ENCODE data around the gene DZIP3. TPM values are rescaled to one million over a fixed set of nuclear protein-coding genes. Genes with fewer than 3 reads are reported as not detected.

The DZIP3 gene
- polyA plus RNA-seq, 3 donors: 0.92 to 1.2 (median 1.1) TPM

DNA sequence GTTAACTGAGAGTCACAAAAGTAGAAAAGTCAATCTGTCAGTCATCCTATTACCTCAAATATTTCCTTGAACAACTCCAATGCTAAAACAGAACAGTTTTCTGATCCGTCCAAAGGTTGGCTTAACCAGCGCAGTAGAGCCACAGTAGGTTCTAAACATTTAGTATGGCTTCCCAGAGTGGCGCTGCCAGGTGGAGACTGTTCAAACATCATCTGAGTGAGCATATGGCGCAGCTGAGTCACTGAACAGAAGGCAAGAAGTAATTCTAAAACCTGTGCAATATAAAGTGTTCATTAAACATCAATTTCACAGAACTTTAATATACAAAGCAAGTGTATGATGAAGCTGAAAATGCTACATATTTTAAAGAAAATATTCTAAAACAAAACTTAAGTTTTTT lies 20.2 kb upstream of the DZIP3 start:
- no peak overlapping the region for H3K4me3 ChIP-seq (replicated peaks in 1 of 3; ENCODE audit: low read depth in 2 of 3, low read length in 3 of 3)
- H4K20me1 ChIP-seq (ENCODE audit: insufficient read depth, low read length): no peaks in the 10 kb centered on the region
- Mint-ChIP-seq H3K4me1 (no peaks in the 10 kb centered on the region), H3K27ac (no peak overlapping the region), H3K4me3 (no peak overlapping the region), H3K9me3 (no peaks in the 10 kb centered on the region), H3K36me3 (peaks cover 45 to 51% of the 10 kb centered on the region in 2 donors), H3K27me3 (ENCODE audit: low read depth in 3 of 3) (no peaks in the 10 kb centered on the region)
- intact Hi-C loops (cut with micrococcal nuclease): no loop called here
- no peak for DNase-seq
- no peaks in the 10 kb centered on the region for H3K4me1 ChIP-seq (ENCODE audit: control insufficient read depth in 1 of 2, insufficient read depth in 2 of 2, low read length in 2 of 2)
- peaks cover 31 to 86% of the 10 kb centered on the region in 2 donors for H3K36me3 ChIP-seq (replicated peaks in 1 of 2; ENCODE audit: control insufficient read depth in 1 of 2, insufficient read depth in 2 of 2, low read length in 2 of 2)
- H2AFZ ChIP-seq (ENCODE audit: insufficient read depth, low read depth, low read length, poor library complexity, severe bottlenecking): no peak overlapping the region
- no peak overlapping the region for H3K4me2 ChIP-seq (replicated peaks; ENCODE audit: extremely low read depth, low read length, poor library complexity, severe bottlenecking)
- no peaks in the 10 kb centered on the region for H3K79me2 ChIP-seq (ENCODE audit: insufficient read depth, low read length)
- 100% methylated on average over 3 of the region's 4 CpGs for WGBS (ENCODE audit: insufficient coverage)
- no peak overlapping the region for H3K27ac ChIP-seq (ENCODE audit: low read depth in 1 of 2, low read length in 2 of 2)
- no peaks in the 10 kb centered on the region for H3K9me3 ChIP-seq (replicated peaks in 1 of 2; ENCODE audit: control insufficient read depth in 1 of 2, insufficient read depth in 1 of 2, low read length in 2 of 2)
- H3K27me3 ChIP-seq (ENCODE audit: control insufficient read depth in 2 of 2, insufficient read depth in 2 of 2, low read length in 2 of 2): no peaks in the 10 kb centered on the region
- no peak overlapping the region for H3K9ac ChIP-seq (ENCODE audit: insufficient read depth, low read length, poor library complexity, severe bottlenecking)
- no peak for TF ChIP-seq CTCF (IDR thresholded peaks at IDR 0.05)

- no peak overlapping the region for H3K9ac ChIP-seq (ENCODE audit: insufficient read depth, low read length, poor library complexity, severe bottlenecking)
- H3K36me3 ChIP-seq (replicated peaks in 1 of 2; ENCODE audit: control insufficient read depth in 1 of 2, insufficient read depth in 2 of 2, low read length in 2 of 2): peaks cover 50 to 86% of the 10 kb centered on the region in 2 donors
- no peaks in the 10 kb centered on the region for H3K27me3 ChIP-seq (ENCODE audit: control insufficient read depth in 2 of 2, insufficient read depth in 2 of 2, low read length in 2 of 2)
- no peak overlapping the region for H3K4me3 ChIP-seq (replicated peaks in 1 of 3; ENCODE audit: low read depth in 2 of 3, low read length in 3 of 3)
- no peak overlapping the region for H3K4me3 Mint-ChIP-seq
- H3K4me1 ChIP-seq (ENCODE audit: control insufficient read depth in 1 of 2, insufficient read depth in 2 of 2, low read length in 2 of 2): no peaks in the 10 kb centered on the region
- no peak overlapping the region for H3K27ac ChIP-seq (ENCODE audit: low read depth in 1 of 2, low read length in 2 of 2)
- H3K27me3 Mint-ChIP-seq (ENCODE audit: low read depth in 3 of 3): no peaks in the 10 kb centered on the region
- H4K20me1 ChIP-seq (ENCODE audit: insufficient read depth, low read length): no peaks in the 10 kb centered on the region
- peaks cover 54 to 74% of the 10 kb centered on the region in 2 donors for H3K36me3 Mint-ChIP-seq
- intact Hi-C loops (cut with micrococcal nuclease): no loop called here
- H3K9me3 ChIP-seq (replicated peaks in 1 of 2; ENCODE audit: control insufficient read depth in 1 of 2, insufficient read depth in 1 of 2, low read length in 2 of 2): no peaks in the 10 kb centered on the region
- no peak overlapping the region for H3K4me2 ChIP-seq (replicated peaks; ENCODE audit: extremely low read depth, low read length, poor library complexity, severe bottlenecking)
- H3K4me1 Mint-ChIP-seq: no peaks in the 10 kb centered on the region
- H3K79me2 ChIP-seq (ENCODE audit: insufficient read depth, low read length): peaks cover 10% of the 10 kb centered on the region
- H3K27ac Mint-ChIP-seq: peak overlapping the region in 2 of 7 donors; percentile 43
- no peak for DNase-seq
- WGBS (ENCODE audit: insufficient coverage): 100% methylated on average over 1 of the region's 2 CpGs
- TF ChIP-seq CTCF (IDR thresholded peaks at IDR 0.05): no peak
- no peak overlapping the region for H2AFZ ChIP-seq (ENCODE audit: insufficient read depth, low read depth, low read length, poor library complexity, severe bottlenecking)
- H3K9me3 Mint-ChIP-seq: no peaks in the 10 kb centered on the region
These were observed 11.5 kb upstream of the DZIP3 start for GRCh38 chr3:108578064-108578463.

Data from CD14-positive monocyte (primary cell).